GM18951 (cell line): ENCODE results near the gene DENND10.
"Not testable (repeated sequence)": the region's sequence is repeated elsewhere in the genome, so short reads cannot be mapped to it uniquely, and the experiment has no call there.

ENCODE experiments used
- POLR2A ChIP-seq: IDR thresholded peaks from 4 replicates; pipeline ENCODE4 v1.6.1; 2011; ENCODE audit warnings: mild to moderate bottlenecking; ENCODE audit not compliant: insufficient read length, insufficient read depth; ENCODE audit errors: extremely low read depth
- in situ Hi-C: fragments of 300-500 bp; cut with MboI; formaldehyde crosslinking; loops from one replicate; pipeline ENCODE4 v1.12.0; 2022; ENCODE audit warnings: low sequenced_read_pairs, mixed read lengths, inconsistent platforms; ENCODE audit not compliant: unreplicated experiment

Gene DENND10

GRCh38 chr10:119133949-119134348 lies 30.0 kb downstream of the DENND10 start:
- in situ Hi-C loops: no loop called here
- no peak for TF ChIP-seq POLR2A

GRCh38 chr10:119135513-119135881 lies 31.6 kb downstream of the DENND10 start:
- in situ Hi-C loops: no loop called here
- TF ChIP-seq POLR2A: no peak

- in situ Hi-C loops: no loop called here
- no peak for TF ChIP-seq POLR2A
Observed at GRCh38 chr10:119136084-119136483, 32.2 kb downstream of the DENND10 start.

GRCh38 chr10:119137878-119138277 lies 34.0 kb downstream of the DENND10 start:
- in situ Hi-C loops: not testable (repeated sequence)

- no peak for TF ChIP-seq POLR2A
- in situ Hi-C loops: no loop called here
Observed at GRCh38 chr10:119138346-119139306, 34.7 kb downstream of the DENND10 start.

DNA sequence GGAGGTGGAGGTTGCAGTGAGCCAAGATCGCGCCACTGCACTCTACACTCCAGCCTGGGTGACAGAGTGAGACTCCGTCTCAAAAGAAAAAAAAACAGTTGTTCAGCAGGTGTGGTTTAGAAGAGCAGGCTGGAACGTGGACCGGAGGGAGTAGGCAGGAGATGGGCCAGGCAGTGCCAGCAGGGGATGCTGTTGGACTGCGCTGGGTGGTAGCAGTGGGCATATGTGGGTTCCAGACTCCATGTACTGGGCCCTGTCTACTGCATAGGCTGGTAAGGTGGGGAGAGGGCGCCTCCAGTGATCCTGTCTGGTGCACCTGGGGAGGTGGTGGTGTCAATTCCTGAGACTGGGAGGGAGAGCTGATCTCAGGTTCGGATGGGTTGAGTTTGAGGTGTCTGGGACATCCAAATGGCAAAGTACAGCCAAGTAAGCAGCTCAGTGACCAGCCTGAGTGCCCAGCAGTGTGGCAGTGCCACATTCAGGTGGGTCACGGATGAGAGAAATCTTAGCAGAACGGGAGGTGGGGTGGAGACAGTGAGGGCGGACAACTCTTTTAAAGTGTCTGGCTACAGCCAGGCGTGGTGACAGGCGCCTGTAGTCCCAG lies 35.7 kb downstream of the DENND10 start:
- in situ Hi-C loops: no loop called here
- TF ChIP-seq POLR2A: no peak

DNA sequence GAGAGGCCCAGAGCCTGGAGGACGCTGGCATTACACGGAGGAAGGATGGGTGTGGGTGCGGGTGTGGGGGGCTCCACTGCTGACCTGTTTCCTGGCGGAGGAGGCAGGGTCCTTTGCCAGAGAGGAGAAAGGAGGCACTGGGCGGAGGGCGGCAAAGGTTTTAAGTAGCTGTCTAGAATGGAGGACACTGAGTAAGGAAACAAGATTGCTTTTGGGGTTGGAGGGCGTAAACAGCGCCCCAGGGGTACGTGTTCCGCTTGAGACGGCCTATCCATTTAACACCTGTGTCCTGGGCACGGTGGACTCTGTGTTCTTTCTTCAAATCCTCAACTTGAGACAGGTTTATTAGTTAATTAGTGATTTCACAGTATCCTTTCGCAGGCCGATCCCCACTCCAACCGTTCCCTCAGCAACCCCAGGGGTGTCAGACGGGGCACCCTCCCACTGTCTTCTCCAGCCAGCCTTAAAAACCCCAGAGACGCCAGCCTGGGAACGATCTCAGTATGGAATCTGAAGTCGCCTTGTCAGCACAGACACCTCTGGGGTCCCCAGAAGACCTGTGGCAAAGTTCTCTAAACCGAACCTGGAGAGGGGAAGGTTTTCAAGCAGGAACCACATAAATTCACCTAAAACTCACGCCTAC lies 36.8 kb downstream of the DENND10 start:
- in situ Hi-C loops: no loop called here
- no peak for TF ChIP-seq POLR2A

- TF ChIP-seq POLR2A: no peak
Observed at GRCh38 chr10:119143657-119144056, 39.7 kb downstream of the DENND10 start.

DNA sequence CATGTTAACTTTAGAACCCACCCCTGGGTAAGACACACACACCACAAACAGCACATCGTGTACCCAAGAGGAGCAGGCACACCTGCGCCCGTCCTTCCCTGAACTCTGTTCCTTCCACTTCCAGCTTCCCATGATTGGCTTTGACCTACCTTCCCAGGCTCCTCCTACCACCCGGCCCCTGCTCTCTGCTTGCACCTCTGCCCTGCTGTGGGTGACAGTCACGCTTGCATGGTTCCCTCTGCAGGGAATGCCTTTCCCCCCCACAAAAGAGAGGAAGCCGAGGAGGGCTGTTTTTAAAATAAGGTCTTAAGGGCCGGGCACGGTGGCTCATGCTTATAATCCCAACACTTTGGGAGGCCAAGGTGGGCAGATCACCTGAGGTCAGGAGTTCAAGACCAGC lies 45.2 kb downstream of the DENND10 start:
- in situ Hi-C loops: no loop called here
- TF ChIP-seq POLR2A: no peak

More at GRCh38 chr10:119143657-119144056, 39.7 kb downstream of the DENND10 start:
- in situ Hi-C loops: no loop called here

DNA sequence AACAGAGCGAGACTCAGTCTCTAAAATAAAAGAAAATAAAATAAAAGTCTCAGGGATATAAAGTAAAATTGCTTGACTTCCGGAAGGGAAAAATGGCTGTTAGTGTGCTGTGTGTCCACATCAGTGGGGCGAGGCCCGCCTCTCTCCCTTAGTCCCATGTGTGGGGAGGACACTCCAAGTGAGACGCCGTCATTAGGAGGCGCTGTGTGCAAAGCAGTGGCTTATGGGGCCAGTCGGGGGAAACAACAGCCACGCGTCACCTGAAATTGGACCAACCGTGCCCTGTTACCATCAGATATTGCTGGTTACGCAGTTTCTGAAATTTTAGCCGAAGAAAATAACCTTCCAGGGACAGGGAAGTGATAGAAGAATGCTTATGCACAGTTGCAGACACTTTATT lies 45.8 kb downstream of the DENND10 start:
- in situ Hi-C loops: no loop called here
- no peak for TF ChIP-seq POLR2A

DNA sequence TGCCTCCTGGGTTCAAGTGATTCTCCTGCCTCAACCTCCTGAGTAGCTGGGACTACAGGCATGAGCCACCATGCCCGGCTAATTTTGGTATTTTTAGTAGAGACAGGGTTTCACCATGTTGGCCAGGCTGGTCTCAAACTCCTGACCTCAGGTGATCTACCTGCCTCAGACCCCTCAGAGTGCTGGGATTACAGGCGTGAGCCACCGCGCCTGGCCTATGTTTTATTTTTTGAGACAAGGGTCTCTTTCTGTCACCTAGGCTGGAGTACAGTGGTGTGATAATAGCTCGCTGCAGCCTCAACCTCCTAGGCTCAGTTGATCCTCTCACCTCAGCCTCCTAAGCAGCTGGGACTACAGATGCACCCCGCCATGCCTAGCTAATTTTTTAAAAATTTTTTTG lies 47.7 kb downstream of the DENND10 start:
- in situ Hi-C loops: not testable (repeated sequence)

- in situ Hi-C loops: no loop called here
- no peak for TF ChIP-seq POLR2A
Observed at GRCh38 chr10:119153041-119153440, 49.1 kb downstream of the DENND10 start.

DNA sequence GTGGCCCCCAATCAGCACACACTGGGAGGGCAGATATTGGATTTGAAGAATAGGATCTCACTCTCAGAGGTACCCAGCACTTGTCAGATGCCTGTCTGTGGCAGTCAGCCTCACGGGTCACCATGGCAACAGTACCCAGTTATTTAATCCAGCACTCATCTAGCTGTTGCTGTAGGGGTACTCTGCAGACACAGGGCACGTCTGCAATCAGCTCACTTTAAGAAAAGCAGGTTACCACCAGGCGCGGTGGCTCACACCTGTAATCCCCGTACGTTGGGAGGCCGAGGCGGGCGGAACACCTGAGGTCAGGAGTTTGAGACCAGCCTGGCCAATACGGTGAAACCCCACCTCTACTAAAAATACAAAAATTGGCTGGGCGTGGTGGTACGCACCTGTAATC lies 49.7 kb downstream of the DENND10 start:
- in situ Hi-C loops: no loop called here
- TF ChIP-seq POLR2A: no peak

GRCh38 chr10:119159332-119159731 lies 55.4 kb downstream of the DENND10 start:
- TF ChIP-seq POLR2A: no peak
- in situ Hi-C loops: no loop called here
